GM08714 (cell line): ENCODE results near the gene BNC2.

Source experiments
- H3K4me3 ChIP-seq: fragments of 200-500 bp; sonication (Bioruptor generic); 2 replicates; pipeline ENCODE4 v1.5.1; 2014; ENCODE audit warnings: mild to moderate bottlenecking, low read length, inconsistent platforms
- ZNF274 ChIP-seq: IDR thresholded peaks from 2 replicates; pipeline ENCODE4 v1.6.1; 2012; ENCODE audit warnings: mild to moderate bottlenecking, low read depth, low read length

The BNC2 gene

DNA sequence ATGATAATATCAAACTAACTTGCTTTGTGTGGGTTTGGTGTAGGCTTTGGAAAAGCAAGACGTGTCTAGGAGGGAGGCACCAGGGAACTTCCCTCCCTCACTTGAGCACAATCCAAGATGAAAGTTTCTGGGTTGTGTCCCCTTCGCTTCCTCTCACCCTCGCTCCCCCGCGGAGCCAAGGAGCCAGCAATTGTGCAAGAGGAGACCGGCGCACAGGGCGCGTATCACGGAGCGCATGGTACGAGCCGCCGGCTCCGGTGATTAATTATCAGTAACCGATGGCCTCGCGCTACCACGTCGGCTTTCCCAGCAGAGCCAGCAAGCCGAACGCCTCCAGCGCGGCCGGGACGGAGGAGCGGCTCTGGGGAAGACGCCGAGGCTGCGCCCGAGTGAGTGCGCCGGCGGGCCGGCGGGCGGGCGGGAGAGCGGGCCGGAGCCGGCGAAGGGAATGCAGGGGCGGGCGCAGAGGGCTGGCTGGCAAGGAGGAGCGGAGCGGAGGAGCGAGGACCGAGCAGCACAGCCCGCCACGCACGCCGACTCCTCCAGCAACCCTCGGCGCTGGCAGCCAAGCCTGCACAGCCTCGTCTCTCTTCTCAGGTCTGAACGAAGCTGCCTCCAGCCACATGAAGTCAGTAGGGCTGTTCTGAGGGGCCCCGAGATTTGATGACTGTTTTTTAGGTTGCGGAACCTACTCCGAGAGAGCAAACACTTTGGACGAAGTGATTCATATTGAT lies 143.6 kb downstream of the BNC2 start:
- H3K4me3 ChIP-seq = no peak overlapping the region
- no peak for TF ChIP-seq ZNF274

DNA sequence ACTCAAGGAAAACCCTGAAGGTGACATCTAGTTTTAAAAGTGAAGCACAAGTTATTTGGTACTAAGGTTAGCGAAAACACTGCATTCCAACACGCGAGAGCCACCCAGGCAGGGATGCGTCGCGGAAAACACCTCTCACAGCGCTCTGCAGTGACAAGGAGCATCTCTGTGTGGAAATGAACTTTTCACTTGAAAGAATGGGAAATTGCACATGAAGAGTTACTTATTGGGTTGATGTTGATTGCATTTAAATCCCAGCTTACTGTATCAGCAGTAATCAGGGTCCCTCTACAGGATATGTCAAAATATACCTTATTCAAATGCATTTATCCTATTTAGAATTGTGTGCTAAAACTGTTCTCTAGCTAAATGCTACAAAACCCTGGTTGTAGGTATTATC lies 144.4 kb downstream of the BNC2 start:
- TF ChIP-seq ZNF274 = no peak
- no peak overlapping the region for H3K4me3 ChIP-seq

DNA sequence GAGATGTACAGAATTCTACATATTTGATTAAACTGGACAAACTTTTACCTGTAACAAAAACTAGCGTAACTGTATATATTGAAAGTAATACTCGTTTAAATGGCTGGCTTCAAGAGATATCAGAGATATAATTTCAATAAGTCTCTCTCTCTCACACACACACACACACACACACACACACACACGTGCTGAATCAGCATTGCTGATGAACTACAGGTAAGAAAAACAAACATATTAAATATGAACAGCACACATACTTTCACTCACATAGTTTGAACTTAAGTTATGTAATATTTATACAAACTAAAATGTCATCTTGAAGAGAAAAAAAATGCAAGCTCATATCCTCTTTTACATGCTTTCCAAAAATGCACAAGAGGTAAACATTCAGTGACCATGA lies 145.4 kb downstream of the BNC2 start:
- no peak for TF ChIP-seq ZNF274

DNA sequence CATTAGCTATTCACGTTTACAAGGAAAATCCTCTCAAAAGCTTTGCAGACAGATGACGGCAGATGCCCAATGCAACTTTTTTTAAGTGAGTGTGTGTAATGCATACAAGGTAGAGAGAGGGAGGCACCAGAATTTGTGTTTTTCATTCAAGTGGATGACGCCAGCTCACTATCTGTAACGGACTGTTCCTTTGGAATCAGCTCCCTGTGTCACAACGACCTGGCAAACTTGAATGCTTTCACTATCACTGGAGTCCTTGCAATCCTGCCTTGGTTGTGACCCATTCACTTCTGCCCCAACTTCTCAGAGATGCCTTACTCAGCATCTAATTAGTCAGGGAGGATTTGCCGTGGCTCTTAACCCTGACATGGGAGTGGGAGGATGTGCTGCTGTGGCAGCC lies 148.5 kb downstream of the BNC2 start:
- no peak overlapping the region for H3K4me3 ChIP-seq
- no peak for TF ChIP-seq ZNF274

More for the DNA sequence above, 145.4 kb downstream of the BNC2 start:
- H3K4me3 ChIP-seq = no peak overlapping the region

DNA sequence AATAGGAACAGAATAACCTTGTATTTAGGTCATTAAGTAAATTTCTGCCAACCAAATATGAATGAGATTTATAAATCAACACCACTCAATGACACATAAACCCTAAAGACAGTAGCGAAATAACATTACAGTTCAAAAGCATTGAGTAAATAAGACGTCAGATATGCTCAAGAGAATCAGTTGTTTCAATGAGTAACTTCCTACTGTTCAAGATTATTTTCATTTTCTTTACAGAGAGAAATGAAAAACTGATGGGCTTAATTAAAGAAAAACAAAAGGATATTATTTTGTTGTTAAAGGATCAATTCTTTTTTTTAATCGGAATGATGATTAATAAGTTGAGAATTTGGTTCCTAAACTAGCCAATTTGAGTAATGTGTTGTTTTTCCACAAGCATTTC lies 150.1 kb downstream of the BNC2 start:
- no peak for TF ChIP-seq ZNF274
- no peak overlapping the region for H3K4me3 ChIP-seq

DNA sequence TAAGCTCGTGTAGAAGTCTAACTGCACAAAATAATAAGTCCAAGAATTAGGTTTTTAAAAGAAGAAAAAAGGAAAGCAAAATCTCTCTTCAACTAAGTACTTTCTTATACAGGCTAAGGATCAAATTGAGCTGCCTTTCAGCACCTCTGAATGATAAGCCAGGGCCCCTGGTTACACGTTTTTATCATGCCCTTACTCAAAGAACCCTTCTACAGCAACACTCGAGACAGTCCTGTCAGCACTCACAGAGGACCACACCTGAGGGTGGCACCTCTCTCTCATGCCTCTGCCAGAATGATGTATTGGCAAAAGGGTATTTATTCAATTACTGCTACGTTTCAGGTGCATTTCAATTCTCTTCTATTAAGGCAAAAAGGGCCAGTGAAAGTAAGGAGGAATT lies 150.5 kb downstream of the BNC2 start:
- no peak for TF ChIP-seq ZNF274

DNA sequence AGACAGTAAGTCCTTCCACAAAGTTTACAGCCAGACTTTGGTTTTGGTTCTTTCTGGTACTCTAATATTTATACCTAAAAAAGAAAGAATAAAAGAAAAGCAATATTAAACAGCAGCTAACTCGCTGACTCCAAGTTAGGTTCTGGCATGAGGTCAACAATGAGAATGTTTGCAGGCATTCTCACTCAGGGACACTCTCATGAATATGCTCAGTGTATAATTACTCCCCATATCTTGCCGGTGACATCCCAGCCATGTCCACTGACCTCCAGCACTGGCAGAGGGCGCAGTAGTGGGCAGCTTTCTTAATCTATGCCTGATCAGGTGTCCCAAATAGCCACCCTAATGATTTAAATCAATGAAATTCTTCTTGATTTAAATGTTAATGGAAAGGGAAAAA lies 151.5 kb downstream of the BNC2 start:
- TF ChIP-seq ZNF274 = no peak
- no peak overlapping the region for H3K4me3 ChIP-seq

More for the DNA sequence above, 150.5 kb downstream of the BNC2 start:
- no peak overlapping the region for H3K4me3 ChIP-seq

DNA sequence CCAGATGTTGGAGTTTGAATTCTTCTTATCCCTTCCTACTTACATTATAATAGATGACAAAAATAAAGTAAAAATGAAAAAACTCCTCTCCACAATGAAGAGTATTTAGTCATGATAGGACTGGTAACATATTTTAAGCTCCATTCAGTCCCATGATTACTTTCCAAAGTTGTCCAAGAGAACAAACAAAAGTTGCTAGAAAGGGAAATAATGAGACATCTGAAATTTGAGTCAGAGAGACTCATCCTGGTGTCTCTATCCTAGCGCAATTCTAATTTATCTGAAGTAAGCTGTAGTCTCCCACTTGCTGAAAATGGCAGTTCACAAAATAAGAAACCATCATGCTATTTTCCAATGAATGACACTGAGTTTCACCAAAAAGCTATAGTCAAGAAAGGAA lies 152.2 kb downstream of the BNC2 start:
- no peak for TF ChIP-seq ZNF274
- H3K4me3 ChIP-seq = no peak overlapping the region

DNA sequence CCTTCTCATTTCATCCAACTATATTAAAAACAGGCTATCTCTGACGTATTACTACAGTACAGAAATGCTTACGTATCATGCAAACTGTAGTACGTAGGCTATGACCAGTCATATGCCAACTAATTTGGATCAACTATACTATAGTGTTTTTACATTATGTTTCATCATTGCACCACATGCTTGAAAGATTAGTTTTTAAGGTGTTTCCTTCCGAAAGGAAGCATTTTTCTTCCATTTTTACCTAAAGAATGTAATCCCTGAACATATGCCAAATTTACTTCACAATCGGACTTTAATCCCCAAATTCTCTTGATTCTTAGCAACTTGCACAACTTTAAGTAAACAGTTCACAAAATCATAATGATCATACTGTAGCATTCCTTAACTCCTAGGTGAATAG lies 153.9 kb downstream of the BNC2 start:
- TF ChIP-seq ZNF274 = no peak
- H3K4me3 ChIP-seq = no peak overlapping the region

DNA sequence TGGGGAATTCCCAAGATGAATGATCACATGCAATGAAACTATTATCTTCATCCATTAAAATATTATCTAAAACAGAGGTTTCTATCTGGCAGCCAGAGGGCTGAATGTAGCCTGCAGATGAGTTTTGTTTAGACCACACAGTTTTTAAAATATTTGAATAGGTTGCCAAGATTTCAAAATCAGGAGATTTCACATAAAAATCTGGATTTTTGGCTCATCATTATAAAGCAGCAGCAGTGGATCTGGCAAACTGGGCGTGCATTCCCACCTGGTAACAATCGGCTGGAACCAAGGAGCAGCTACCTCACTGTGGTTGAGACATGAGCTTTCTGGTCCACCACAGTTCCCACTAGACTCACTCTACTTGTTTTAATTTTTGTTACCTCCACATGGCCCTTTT lies 155.1 kb downstream of the BNC2 start:
- H3K4me3 ChIP-seq = no peak overlapping the region
- no peak for TF ChIP-seq ZNF274

DNA sequence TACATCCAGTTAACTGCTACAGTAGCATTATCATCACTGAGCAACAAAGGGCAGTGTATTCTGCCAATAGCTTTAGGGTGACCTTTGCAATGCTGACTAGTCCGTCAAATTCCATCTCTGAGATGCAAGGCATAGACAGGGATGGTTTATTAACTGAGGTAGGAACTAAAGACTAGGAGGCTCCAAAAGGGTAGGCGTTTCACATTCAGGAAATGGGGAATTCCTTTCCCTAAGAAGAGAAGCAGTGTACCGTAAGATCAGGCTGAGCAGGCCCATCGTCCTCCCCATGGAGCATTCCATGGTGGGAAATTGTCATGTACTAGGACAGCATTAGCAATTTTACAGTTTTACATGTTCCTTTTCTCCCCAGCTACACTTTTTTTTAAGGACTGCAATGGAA lies 157.7 kb downstream of the BNC2 start:
- no peak for TF ChIP-seq ZNF274
- H3K4me3 ChIP-seq = no peak overlapping the region

DNA sequence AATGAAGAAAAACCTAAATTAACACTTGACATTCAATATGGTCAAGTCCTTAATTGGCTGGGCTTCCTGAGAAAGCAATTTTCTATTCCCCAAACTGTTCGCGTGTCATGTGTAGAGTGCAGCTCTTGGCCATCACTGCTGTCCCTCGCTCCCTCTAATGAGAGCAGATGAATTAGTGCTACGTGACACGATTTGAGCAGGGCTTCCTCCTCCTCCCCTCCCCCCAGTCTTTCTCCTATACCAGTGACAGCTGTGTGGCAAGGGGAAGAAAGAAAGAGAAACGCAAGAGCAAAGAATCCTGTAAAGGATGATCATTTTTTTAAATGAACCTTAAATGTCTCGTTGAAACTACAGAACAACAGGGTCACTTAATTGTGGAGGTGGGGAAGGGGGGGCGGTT lies 159.6 kb downstream of the BNC2 start:
- no peak overlapping the region for H3K4me3 ChIP-seq
- no peak for TF ChIP-seq ZNF274

DNA sequence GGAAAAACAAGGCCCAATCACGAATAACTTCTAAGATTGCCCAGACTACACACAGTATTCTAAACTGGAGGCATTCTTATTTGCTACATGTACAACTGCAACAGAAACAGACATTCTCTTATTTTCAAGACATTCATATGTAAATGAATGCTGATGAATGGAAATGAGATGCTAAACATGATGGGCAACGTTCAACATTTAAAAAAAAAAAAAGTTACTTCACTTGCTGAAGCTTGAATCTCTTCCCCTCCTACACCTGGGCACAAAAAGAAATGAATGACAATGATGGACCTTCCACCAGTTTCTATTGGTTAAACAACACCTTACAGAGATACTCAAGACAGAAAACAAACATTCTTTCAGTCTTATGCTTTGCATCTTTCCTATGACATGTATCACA lies 160.5 kb downstream of the BNC2 start:
- no peak overlapping the region for H3K4me3 ChIP-seq
- no peak for TF ChIP-seq ZNF274

DNA sequence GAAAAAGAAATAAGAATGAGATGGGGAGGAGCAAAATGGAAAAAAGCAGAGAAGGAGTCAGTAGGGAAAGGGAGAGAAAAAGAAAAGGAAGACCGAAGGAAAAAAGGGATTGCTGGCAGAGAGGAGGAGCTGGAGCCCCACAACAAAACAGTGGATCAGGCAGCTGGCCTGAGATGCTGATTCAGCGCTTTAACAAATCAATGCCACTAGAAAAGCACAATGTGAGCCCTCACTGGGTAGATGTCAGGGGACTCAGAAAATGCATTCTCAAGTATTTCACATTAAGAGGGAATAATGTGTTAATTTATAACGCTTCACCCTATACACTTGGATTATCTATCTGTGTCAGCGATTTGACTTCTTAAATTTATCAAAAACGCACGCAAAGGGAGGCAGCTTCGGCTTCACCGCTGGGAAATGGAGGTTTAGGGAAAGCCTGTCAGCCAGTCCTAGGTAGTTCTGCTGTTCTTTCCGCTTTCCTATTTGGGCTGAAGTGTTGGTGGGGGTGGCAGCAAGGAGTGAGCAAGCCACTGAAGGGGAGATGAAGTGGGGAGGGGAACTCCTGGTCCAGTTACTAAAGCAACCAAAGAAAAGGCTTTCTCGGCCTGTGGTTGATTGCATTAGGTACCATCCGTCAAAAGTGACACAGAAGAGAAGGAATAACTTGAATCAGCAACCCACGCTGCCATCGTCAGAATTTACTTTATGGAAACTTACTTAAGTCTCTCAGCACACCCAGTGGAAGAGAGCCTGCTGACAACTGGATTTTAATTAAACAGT lies 161.6 kb downstream of the BNC2 start:
- TF ChIP-seq ZNF274 = no peak
- no peak overlapping the region for H3K4me3 ChIP-seq

DNA sequence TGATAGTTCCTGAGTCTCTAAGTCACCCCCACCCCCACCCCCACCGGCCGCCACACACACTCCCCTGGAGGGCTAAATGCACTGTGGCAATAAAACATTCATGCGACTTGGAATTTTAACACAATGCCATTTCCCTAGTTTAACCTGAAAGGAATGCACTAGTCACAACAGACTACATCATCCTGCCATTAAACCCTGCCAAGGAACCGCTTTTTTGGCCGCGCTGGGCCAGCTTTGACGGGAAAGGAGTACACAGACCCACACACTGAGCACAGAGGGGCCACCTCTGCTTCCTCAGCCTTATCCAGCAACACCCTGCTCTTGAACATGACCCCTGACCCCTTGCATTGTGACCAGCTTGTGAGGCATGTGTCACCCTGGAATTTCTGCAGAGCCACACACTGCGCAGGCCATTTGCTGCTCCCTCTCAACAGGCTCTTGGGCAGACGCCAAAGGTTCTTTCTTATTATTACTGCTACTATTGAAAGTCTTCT lies 165.3 kb downstream of the BNC2 start:
- TF ChIP-seq ZNF274 = no peak
- H3K4me3 ChIP-seq = no peak overlapping the region
